ENCODE results near the gene NGRN. TPM values are rescaled to one million over a fixed set of nuclear protein-coding genes. Genes with fewer than 3 reads are reported as not detected.
A peak's percentile ranks its signal among the peaks of the same experiment; 100 is the strongest.

NGRN gene
- total and polyA plus RNA-seq, 2 of the 8 experiments (the other 6 are each of a cell fraction or from before 2014, with no cell fraction given), result 60.1 to 101 TPM

- TF ChIP-seq RAD21 (IDR thresholded peaks at IDR 0.05 in 1 of 2, conservative IDR thresholded peaks at IDR 0.05 in 1 of 2; ENCODE audit: low read depth in 2 of 2, low read length in 2 of 2) (peak; percentile 80 to 81), TCF12 (IDR thresholded peaks at IDR 0.05; ENCODE audit: low read depth, low read length) (0 out of 2 replicates have a peak, but pooled peaks have one; percentile 72), POLR2AphosphoS5 (IDR thresholded peaks at IDR 0.05; ENCODE audit: low read depth, low read length) (peak; percentile 21; the same call in 1 of the 2 replicates)
These were observed 27.8 kb downstream of the NGRN start (continued) for GRCh38 chr15:90293040-90293810.
